Glomerular endothelial cell (primary cell): ENCODE measurements around the gene WFDC2. TPM values are rescaled to one million over a fixed set of nuclear protein-coding genes. Genes with fewer than 3 reads are reported as not detected.

Experiments used
- total RNA-seq: library from RNA; depleted of rRNA; stranded (reverse); fragments of >200 nt; gene quantifications from 2 replicates; pipeline ENCODE4 v1.2.3, GENCODE V29; 2015

The WFDC2 gene
- total RNA-seq, 1 donor from 2014 or later, result not detected

Other genes with a start within 250 kb of the WFDC2 start
- not detected in 2 replicates for gene SEMG2, start 248.4 kb upstream of the WFDC2 start, total RNA-seq
- not detected in 2 replicates for gene SLPI, start 215.2 kb upstream of the WFDC2 start, total RNA-seq
- not detected in 2 replicates for gene RBPJL, start 162.9 kb upstream of the WFDC2 start, total RNA-seq
- not detected in 2 replicates for gene MATN4, start 161.5 kb upstream of the WFDC2 start, total RNA-seq
- gene SDC4, start 121.3 kb upstream of the WFDC2 start, total RNA-seq, result 59.4 and 64.3 TPM in 2 replicates
- 19.2 and 31.1 TPM in 2 replicates for gene SYS1, start 106.6 kb upstream of the WFDC2 start, total RNA-seq
- not detected in 2 replicates for gene TP53TG5, start 91.4 kb upstream of the WFDC2 start, total RNA-seq
- 21.7 and 25.0 TPM in 2 replicates for gene DBNDD2, start 61.5 kb upstream of the WFDC2 start, total RNA-seq
- gene PIGT, start 53.6 kb upstream of the WFDC2 start, total RNA-seq, result 91.1 and 130 TPM in 2 replicates
- not detected in 2 replicates for gene SPINT3, start 45.9 kb downstream of the WFDC2 start, total RNA-seq
- gene WFDC6, start 69.7 kb downstream of the WFDC2 start, total RNA-seq, result not detected in 2 replicates
- gene EPPIN, start 77.6 kb downstream of the WFDC2 start, total RNA-seq, result not detected in 2 replicates
- gene WFDC8, start 109.5 kb downstream of the WFDC2 start, total RNA-seq, result not detected in 2 replicates
- not detected in 2 replicates for gene WFDC10A, start 160.0 kb downstream of the WFDC2 start, total RNA-seq
- not detected in 2 replicates for gene WFDC9, start 161.5 kb downstream of the WFDC2 start, total RNA-seq
- not detected in 2 replicates for gene WFDC11, start 200.5 kb downstream of the WFDC2 start, total RNA-seq
- gene WFDC13, start 232.3 kb downstream of the WFDC2 start, total RNA-seq, result not detected in 2 replicates
- gene WFDC10B, start 235.3 kb downstream of the WFDC2 start, total RNA-seq, result not detected in 2 replicates